Measurements from ENCODE around the gene ZFHX2. TPM values are rescaled to one million over a fixed set of nuclear protein-coding genes. Genes with fewer than 3 reads are reported as not detected.

ZFHX2 gene
- total and polyA plus RNA-seq, 2 of the 13 experiments (the other 11 are each of a cell fraction or from before 2014, with no cell fraction given): 0.17 to 0.44 TPM

GRCh38 chr14:23539248-23540140, 12.1 kb downstream of the ZFHX2 start (continued):
- no peak for TF ChIP-seq ZNF260 (CRISPR knock-in tag; IDR thresholded peaks at IDR 0.05; ENCODE audit: borderline replicate concordance, low read depth)
- TF ChIP-seq ZBTB10 (CRISPR knock-in tag; IDR thresholded peaks at IDR 0.05; ENCODE audit: borderline replicate concordance): no peak
- TF ChIP-seq E2F5 (CRISPR knock-in tag; conservative IDR thresholded peaks at IDR 0.05): no peak
- TF ChIP-seq PPARG (CRISPR knock-in tag; conservative IDR thresholded peaks at IDR 0.05): no peak
- TF ChIP-seq ZBTB39 (CRISPR knock-in tag; IDR thresholded peaks at IDR 0.05): no peak
- TF ChIP-seq ZBTB34 (CRISPR knock-in tag; IDR thresholded peaks at IDR 0.05): no peak
- TF ChIP-seq ZNF225 (CRISPR knock-in tag; IDR thresholded peaks at IDR 0.05): no peak
- no peak for TF ChIP-seq ZBTB40 (IDR thresholded peaks at IDR 0.05)
- TF ChIP-seq ZBTB40 (CRISPR knock-in tag; IDR thresholded peaks at IDR 0.05): no peak
- TF ChIP-seq KLF15 (CRISPR knock-in tag; IDR thresholded peaks at IDR 0.05; ENCODE audit: borderline replicate concordance): no peak
- TF ChIP-seq ETV5 (CRISPR knock-in tag; IDR thresholded peaks at IDR 0.05; ENCODE audit: borderline replicate concordance): no peak

Measured in HepG2 (cell line).